Stimulated activated CD4-positive, alpha-beta T cell treated with anti-CD3 and anti-CD28 coated beads, TNF-alpha, amount 100 ng/mL, for 1 hour (primary cell): ENCODE measurements around the gene SLC10A1.

ENCODE experiments used
- DNase-seq, 3 donors: peaks; one replicate each; pipeline ENCODE4 v3.0.0-alpha.2; 2020; ENCODE audit warnings: low read depth in 3 of 3, low spot score in 1 of 3

SLC10A1 gene

DNA sequence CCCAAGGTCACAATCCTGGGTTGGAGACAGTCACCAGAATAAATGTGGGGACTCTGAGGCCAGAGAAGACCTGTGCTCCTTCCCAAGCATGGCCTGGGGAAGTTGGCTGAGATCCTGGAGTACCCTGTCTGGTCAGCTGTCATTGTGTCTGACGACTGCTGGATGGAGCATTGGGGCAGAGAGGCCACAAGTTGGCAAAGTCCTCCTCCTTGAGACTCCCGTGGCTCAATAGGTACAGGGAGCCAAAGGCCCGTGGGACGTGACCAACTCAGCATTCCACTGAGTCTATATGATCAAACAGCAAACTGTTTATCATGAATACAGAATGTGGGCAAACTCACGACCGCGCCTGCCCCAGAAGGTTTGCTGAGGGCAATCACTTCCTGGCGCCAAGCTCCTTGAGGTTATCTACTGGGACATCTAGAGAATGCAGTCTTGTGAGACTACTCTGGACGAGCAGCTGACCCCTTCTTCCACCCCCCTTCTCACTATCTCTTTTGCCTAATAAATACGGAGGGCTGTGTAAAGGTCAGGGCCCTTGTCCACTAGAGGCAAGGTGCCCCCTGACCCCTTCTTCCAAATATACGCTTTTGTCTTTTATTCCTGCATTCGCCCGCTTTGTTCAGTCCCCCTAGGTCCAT lies 14.3 kb upstream of the SLC10A1 start:
- no peak for DNase-seq

DNA sequence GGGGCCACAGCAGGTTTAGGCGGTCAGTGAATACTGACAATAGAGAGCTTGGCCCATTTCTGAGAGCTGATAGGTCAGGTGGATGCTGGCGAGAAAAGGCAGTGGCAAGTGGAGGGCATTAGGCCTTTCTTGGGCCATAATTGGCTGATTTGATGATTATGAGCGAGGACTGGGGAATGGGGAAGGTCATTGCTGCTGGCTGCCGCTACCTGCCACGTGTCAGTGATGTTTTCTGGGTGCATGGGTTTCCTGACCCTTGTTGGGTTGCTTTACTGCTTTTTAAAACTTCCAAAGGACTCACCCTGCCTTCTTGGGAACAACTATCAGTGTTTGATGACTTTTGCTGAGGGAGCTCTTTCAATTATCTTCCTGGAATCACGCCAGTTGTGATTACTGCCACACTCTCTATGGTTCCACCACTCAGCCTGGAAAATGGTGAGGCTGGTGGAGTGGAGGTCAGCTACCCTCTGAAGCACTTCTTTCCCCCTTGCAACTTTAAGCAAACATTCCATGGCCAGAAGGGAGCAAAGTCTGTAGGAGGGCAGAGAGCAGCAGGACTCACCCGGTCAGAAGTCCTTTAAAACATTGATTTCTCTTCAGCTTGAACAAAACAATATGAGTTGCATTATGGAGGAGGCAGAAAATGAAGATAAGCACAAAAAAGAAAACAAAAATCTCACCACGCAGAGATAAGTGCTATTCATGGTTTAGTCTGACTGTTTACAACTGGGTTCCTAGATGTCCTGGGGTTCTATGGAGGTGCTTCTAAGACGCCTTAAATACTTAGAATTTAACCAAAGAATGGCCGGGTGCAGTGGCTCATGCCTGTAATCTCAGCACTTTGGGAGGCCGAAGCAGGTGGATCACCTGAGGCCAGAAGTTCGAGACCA lies 12.1 kb upstream of the SLC10A1 start:
- no peak for DNase-seq

DNA sequence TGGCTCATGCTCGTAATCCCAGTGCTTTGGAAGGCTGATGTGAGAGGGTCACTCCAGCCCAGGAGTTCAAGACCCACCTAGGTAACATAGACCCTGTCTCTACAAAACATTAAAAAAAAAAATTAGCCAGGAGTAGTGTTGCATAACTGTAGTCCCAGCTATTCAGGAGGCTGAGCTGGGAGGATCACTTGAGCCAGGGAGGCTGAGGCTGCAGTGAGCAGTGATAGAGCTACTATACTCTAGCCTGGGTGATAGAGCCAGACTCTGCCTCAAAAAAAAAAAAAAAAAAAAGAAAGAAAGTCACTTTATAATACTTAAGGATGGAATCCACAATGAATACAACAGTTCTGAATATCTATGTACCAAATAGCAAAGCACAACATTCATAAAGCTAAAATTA lies 10.2 kb upstream of the SLC10A1 start:
- no peak for DNase-seq

DNA sequence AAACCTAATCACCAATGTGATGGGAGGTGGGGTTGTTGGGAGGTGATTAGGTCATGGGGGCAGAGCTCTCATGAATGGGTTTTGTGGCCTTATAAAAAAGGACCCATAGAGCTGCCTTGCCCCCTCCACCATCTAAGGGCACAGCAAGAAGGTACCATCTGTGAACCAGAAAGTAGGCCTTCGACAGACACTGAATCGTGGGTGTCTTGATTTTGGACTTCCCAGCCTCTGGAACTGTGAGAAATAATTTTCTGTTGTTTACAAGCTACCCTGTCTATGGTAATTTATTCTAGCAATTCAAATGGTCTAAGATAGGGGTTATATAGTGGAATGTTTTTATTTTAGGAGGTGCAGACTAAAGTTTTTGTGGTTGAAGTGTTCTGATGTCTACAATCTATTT lies 7.9 kb upstream of the SLC10A1 start:
- DNase-seq, result no peak

DNA sequence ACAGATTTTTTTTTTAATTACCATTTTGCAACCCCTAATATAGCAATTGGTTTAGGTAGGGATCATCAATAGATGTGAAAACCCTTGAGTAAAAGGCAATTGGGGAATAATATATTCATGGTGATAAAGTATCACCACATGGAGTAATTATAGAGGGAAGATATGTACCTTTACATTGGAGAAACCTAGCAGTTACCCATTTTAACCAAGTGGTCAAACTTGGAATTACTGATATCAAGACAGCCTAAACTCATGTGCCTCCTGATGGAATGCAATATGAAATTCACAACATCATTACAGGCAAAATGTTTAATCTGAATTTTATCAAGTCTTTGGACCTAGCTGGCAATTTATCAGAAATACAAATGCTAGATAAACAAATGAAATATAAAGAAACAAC lies 6.7 kb upstream of the SLC10A1 start:
- no peak for DNase-seq

DNA sequence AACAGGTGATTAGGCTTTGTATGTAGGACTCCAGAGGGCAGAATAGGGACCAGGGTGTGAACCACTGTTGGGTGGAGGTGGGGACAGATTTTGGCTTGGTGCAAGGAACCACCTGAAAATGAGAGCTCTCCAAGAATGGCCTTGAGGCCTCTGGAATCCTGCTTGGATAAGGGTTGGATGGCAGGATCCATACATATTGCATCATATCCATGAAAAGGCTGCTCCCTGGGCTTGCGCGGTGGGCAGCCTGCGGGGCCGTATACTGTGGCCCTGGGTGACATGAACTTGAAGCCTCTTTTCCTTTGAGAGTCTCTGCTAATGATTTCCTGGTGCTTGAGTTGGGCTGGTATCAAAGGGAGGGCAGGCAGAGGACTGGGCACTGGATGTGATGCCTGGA lies 1.3 kb upstream of the SLC10A1 start:
- no peak for DNase-seq

DNA sequence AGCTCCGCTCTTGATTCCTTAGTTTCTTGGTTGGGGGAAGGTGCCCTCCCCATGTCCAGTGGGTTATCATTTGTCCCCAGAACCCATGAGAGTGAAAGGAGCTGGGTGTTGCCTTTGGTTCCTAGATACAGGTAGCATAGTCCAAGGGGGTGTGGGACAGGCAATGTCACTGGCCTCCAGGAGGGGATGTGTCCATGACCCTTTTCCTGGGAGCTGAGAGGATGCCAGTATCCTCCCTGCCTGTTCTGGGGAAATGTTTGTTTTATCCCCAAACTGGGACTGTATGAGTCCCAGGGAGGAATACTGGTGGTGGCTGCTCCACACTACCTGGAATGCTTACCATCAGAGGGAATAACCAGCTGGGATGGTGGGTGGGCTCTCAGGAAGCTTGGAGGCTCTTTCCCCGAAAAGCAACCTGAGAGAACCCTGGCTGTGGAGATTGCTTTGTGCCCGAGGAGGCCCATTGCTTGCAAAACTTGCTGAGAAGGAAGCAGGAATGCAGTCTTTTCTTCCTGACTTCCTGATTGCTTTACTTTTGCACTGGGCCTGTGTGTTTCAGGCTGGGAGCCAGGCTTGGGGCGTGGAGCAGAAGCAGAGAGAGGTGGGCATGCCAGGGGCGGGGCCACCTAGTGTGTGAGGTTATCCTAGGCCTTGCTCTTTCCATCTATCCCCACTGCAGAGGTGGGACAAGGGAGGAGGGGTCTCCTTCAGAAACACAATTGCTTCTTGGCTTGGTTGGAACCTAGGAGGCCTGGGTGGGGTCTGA lies 715 bp upstream of the SLC10A1 start:
- DNase-seq, result no peak

DNA sequence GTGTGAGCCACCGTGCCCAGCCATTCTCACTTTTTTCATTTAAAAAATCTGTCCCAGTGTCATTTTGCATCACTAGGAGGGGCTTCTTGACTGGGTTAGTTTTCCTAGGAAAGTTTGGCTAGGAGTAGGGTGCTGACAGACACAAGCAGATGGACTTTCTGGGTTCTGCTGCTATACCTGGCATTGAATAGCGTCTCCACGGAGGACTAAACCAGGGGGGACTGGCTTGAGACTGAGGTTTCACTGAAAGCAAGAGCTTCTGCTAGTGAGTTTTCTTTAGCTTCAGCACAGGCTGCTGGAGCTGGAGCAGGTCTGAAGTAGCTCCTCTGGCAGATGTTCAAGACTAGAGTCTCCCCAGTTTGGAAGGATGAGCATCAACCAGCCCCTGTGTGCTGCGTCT lies 1.4 kb downstream of the SLC10A1 start:
- DNase-seq, result no peak

DNA sequence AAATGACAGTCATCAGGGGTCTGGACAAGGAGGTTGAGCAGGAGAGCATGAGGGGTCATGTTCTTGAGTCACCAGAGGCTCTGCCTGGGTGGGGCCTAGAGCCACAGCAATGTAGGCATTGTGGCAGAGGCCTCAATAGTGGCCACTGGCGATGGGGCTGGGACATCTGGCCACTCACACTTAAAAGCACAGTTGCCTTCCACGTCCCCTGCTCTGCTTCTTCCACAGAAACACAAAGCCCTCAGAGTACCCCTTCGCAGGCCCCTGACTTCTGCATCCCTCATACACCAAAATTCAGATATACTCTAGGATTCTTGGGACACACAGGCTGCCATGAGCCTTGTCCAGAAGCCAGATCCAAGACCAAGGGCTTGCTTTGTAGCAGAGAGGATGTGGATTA lies 2.2 kb downstream of the SLC10A1 start:
- DNase-seq, result no peak

DNA sequence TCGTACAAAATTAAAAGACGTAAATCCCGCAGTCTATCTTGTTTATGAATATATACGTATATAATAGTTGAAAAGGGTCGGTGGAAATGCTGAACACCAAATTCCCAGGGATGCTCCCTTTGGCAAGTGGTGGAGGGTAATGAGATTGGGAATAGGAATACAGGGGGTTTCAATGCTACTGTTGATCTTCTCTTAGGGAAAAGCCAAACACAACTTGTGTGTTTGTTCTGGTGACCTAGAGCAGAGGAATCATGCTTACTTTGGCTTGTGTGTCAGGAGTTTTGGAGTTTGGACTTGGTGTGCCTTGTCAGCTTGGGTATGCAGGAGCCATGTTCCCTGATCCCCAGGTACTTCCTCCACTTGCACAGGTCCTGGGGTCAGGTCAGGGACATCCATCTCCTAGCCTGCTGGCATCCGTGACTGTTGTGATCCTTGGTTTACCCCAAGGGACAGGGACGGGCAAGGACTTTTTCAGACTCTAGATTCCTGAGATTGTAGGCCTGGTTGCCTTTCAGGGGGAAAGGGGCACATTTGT lies 4.1 kb downstream of the SLC10A1 start:
- no peak for DNase-seq

DNA sequence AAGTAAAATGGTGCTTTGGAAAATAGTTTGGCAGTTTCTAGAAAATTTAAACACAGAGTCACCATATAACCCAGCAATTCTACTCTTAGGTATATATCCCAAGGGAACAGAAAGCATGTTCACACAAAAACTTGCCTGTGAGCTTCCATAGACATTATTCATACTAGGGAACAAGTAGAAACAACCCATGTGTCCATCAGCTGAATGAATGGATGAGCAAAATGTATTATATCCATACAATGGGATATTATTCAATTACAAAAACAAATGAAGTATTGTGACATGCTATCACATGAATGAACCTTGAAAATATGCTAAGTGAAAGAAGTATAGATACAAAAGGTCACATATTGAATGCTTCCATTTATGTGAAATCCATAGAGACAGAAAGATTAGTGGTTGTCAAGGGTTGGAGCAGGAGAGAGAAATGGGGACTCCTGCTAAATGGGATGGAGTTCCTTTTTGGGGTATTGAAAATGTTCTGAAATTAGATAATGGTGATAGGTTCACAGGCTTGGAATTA lies 7.9 kb downstream of the SLC10A1 start:
- no peak for DNase-seq

DNA sequence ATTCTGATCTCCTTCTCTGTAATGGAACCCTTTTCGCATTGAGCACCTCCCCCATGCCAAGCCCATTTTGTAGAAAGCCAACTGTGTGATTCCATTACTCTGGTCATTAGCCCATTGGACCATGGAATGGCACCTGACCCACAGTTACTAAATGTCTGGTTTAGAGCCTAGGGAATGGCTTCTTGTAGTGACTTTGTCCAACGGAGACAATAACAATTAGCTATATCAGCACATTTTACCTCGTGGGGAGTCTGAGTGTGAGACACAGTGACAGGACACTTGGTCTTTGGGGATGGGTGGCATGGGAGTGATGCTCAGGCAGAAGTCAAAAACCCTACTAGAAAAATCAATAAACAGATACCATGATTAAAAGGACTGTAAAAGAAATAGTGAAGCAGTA lies 10.4 kb downstream of the SLC10A1 start:
- DNase-seq, result no peak

DNA sequence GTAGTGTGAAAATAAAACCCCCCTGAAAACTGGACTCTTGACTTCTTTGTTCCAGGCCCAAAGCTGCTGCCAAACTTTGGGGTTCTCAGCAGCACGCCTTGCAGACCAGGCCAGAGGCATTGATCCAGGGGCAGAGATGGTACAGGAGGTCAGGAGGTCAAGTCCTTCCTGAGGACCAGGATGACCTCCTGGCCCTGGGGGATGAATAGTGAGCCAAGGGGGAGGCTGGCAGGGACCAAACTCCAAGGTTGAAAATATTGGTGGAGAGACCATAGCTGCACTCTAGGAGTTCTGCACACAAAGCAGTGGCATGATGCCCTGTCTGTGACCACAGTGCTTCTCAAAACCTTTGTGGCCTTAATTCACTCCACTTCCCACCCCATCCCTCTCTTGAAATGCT lies 12.1 kb downstream of the SLC10A1 start:
- DNase-seq, result no peak

DNA sequence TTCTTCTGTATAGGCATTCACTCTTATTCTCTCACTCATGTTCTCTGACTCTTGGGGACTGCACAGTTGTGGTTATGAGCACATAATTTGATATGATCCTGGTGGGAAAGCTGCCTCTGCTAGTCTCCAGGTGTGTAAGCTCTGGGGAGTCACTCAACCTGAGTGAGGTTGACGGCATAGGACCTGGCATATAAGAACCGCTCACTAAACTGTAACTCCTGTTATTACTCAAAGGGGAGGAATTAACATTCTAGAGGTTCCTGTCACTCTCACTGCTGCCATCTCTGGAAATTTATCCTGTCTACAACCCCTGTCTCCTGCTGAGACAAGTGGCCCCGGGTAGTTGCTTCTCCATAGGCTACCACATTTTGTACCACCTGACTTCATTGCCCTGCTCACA lies 16.1 kb downstream of the SLC10A1 start:
- no peak for DNase-seq

DNA sequence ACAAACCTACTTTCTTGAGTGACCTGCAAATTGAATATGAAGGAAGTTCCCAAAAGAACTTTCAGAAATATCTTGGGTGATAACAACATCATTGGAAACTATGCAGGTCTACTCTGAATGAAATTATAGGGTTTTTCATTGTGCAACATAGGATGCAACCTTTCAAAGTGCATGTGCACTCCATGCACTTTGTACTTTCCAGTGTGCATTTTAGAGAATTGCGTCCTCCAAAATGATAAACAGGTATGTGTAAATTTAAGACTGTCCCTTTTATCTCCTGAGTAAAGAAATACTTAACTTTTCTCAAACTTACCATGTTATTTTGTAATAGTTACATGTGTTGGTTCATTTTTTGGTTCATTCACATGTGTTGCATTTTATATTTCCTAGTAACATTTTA lies 16.9 kb downstream of the SLC10A1 start:
- DNase-seq, result no peak

DNA sequence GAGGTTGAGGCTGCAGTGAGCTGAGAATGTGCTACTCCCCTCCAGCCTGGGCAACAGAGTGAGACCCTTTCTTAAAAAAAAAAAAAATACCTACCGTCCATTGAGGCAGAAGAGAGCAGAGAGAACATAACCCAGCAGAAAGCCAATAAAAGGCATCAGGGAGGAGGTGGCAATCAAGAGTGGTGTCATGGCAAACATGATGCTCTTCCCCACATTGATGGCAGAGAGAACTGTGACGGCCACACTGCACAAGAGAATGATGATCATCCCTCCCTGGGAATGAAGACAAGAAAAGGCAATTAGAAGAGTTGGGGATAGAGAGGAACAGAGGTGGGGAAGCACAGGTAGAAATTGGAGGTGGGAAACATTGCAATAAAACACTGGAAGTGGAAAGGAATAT lies 18.0 kb downstream of the SLC10A1 start:
- no peak for DNase-seq

DNA sequence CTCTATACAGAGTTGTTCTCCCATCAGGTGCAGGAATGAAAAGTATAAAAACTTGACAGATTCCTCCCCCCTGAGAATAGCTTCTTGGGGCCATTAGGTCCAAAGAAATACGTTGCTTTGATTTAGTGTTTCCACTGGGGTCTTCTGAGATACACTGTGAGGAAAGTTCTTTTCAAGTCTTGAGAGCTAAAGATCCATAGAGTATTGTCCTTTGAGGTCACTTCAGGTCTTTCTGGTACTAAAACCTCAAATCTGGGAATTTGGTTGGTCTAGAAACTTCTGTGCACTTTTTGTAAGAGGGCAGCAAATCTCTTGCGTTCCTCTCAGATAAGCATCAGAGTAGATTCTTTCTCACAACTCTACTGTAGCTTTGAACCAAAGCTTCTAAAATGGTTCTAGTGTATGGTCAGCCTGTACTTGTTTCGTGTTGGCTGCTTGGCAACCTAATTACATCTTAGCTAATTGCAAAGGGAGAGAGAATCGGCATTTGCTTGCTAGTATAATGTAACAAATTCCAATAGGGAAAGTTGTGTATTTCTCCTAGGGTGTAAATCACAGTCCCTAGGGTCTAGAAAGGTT lies 20.1 kb downstream of the SLC10A1 start:
- DNase-seq, result no peak

DNA sequence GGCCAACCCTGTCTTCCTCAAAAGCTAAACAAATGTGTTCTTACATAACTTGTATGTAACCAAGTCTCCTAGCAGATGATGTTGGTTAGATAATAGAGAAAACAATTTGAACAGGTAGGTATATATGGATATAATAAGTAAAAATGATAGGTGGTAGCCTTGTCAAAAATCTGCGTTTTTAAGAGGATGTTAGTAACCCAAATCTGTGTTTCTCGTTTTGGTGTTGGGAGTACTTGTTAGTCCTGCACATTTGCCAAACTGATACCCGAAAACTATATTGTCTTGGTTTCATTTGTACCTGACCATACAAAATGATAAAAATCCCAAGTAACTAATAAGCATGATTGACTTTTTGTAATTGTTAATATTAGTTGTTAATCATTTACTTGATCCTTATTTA lies 22.0 kb downstream of the SLC10A1 start:
- DNase-seq, result no peak

DNA sequence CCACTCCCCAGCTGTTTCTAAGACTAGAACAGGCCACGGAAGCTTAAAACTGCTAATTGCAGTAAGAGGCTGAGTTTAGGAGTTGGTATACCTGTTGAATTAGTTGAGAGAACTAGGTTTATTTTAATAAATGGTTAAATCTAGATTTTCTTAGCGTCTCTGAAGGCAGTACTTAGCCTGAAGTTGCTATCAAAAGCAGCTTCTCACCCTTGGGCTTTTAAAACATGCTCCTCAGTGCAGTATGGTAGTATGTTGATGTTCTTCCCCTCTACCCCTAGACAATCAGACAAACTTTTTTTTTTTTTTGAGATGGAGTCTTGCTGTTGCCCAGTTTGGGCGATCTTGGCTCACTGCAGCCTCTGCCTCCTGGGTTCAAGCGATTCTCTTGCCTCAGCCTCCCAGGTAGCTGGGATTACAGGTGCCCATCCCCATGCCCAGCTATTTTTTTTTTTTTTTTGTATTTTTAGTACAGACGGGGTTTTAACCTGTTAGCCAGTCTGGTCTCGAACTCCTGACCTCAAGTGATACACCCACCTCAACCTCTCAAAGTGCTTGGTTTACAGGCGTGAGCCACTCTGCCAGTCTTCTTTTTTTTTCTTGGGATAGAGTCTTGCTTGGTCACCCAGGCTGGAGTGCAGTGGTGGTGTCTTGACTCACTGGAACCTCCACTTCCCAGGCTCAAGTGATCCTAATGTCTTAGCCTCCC lies 23.3 kb downstream of the SLC10A1 start:
- DNase-seq, result no peak
